A549 (cell line): Measurements from ENCODE around the gene RIMBP2. TPM values are rescaled to one million over a fixed set of nuclear protein-coding genes. Genes with fewer than 3 reads are reported as not detected.

Experiments
- ATAC-seq, 2 experiments: fragments of 200-7000 bp in 1 of 2; fragments of >200 bp in 1 of 2; cut with Nextera tagmentation in 1 of 2; cut with Tn5 transposase in 1 of 2; 3 replicates each; pipeline versions ENCODE4 v1.8.0 to v1.9.1; 2018 to 2020; ENCODE audit warnings: mild to moderate bottlenecking in 1 of 2, moderate library complexity in 1 of 2
- CTCF ChIA-PET: fragments of 300-600 bp; sonication (Branson Sonifier 250); formaldehyde crosslinking; extraction: SDS; loops from one replicate; lab custom pipeline; 2021; ENCODE audit warnings: antibody characterized with exemption, inconsistent platforms; lab: Yijun Ruan, JAX
- POLR2A ChIA-PET: fragments of 350-600 bp; formaldehyde crosslinking; extraction: SDS; loops from one replicate; lab custom pipeline; 2021; ENCODE audit warnings: antibody characterized with exemption, inconsistent platforms; lab: Yijun Ruan, JAX
- DNase-seq, 2 experiments: peaks; one replicate each; pipeline versions ENCODE4 v3.0.0 to v3.0.0-alpha.2; 2011 to 2016; ENCODE audit warnings: low read depth in 1 of 2, low spot score in 1 of 2
- FAIRE-seq: peaks from 2 replicates; lab custom pipeline; 2011; peaks lifted over from hg19 to GRCh38; lab: Jason Lieb, UNC
- H3K27ac ChIP-seq, 2 experiments: fragments of >200 bp; sonication (Bioruptor Twin); formaldehyde crosslinking; 3 replicates each; pipeline ENCODE4 v1.5.1; 2016 to 2017
- H3K4me1 ChIP-seq: fragments of >200 bp; sonication (Bioruptor Twin); formaldehyde crosslinking; 3 replicates; pipeline ENCODE4 v1.6.1; 2016
- H3K4me2 ChIP-seq: fragments of >200 bp; sonication (Bioruptor Twin); formaldehyde crosslinking; 3 replicates; pipeline ENCODE4 v1.6.1; 2016
- H3K4me3 ChIP-seq: fragments of >200 bp; sonication (Bioruptor Twin); formaldehyde crosslinking; 3 replicates; pipeline ENCODE4 v1.5.1; 2016
- H3K9me3 ChIP-seq: fragments of >200 bp; sonication (Bioruptor Twin); formaldehyde crosslinking; 3 replicates; pipeline ENCODE4 v1.6.1; 2016
- HDAC2 ChIP-seq: fragments of 200-600 bp; sonication (generic); IDR thresholded peaks from 2 replicates; pipeline ENCODE4 v1.6.1; 2016
- HOXA7 ChIP-seq: fragments of 250-450 bp; sonication (Bioruptor Pico); IDR thresholded peaks from 2 replicates; pipeline ENCODE4 v1.5.0; 2020; ENCODE audit warnings: mild to moderate bottlenecking, moderate library complexity
- HOXB13 ChIP-seq: fragments of 250-450 bp; sonication (Bioruptor Pico); IDR thresholded peaks from 2 replicates; pipeline ENCODE4 v1.5.0; 2020; ENCODE audit warnings: low read depth, mild to moderate bottlenecking, moderate library complexity
- JUN ChIP-seq, 2 experiments: fragments of >200 bp; sonication (Bioruptor Twin); formaldehyde crosslinking; IDR thresholded peaks; 2 replicates in 1 of 2; 3 replicates in 1 of 2; pipeline ENCODE4 v1.6.1; 2016 to 2017
- MAZ ChIP-seq: fragments of 150-350 bp; IDR thresholded peaks from 2 replicates; pipeline ENCODE4 v1.6.1; 2014; ENCODE audit warnings: antibody characterized with exemption, low read depth, low read length, borderline replicate concordance
- NFE2L2 ChIP-seq: fragments of 150-350 bp; conservative IDR thresholded peaks from 2 replicates; pipeline ENCODE4 v1.6.1; 2014; ENCODE audit warnings: low read length
- NPAS2 ChIP-seq: fragments of 250-450 bp; sonication (Bioruptor Pico); IDR thresholded peaks from 2 replicates; pipeline ENCODE4 v1.8.0; 2022; ENCODE audit warnings: mild to moderate bottlenecking, moderate library complexity, borderline replicate concordance
- POLR2A ChIP-seq: IDR thresholded peaks from 2 replicates; pipeline ENCODE4 v1.6.1; 2012; ENCODE audit warnings: mild to moderate bottlenecking, low read length
- RAD21 ChIP-seq, 2 experiments: fragments of >200 bp in 1 of 2; sonication (Bioruptor Twin) in 1 of 2; formaldehyde crosslinking in 1 of 2; IDR thresholded peaks in 1 of 2; conservative IDR thresholded peaks in 1 of 2; 2 replicates in 1 of 2; 3 replicates in 1 of 2; pipeline ENCODE4 v1.6.1; 2012 to 2018; ENCODE audit warnings: inconsistent platforms in 1 of 2
- RARB ChIP-seq: fragments of 250-450 bp; sonication (Bioruptor Pico); IDR thresholded peaks from 2 replicates; pipeline ENCODE4 v1.8.0; 2021; ENCODE audit warnings: mild to moderate bottlenecking, moderate library complexity
- RFX5 ChIP-seq: fragments of 450-650 bp; IDR thresholded peaks from 2 replicates; pipeline ENCODE4 v1.7.1; 2014; ENCODE audit warnings: antibody characterized with exemption, mild to moderate bottlenecking, moderate library complexity
- RNF2 ChIP-seq: fragments of 200-600 bp; sonication (generic); IDR thresholded peaks from 2 replicates; pipeline ENCODE4 v1.6.1; 2016; ENCODE audit warnings: low read depth, mild to moderate bottlenecking, antibody characterized with exemption, moderate library complexity, borderline replicate concordance
- SMC3 ChIP-seq: fragments of >200 bp; sonication (Bioruptor Twin); formaldehyde crosslinking; IDR thresholded peaks from 3 replicates; pipeline ENCODE4 v1.6.1; 2018; ENCODE audit warnings: inconsistent platforms
- TFCP2L1 ChIP-seq: fragments of 250-450 bp; sonication (Bioruptor Pico); IDR thresholded peaks from 2 replicates; pipeline ENCODE4 v1.5.0; 2021; ENCODE audit warnings: mild to moderate bottlenecking
- ZNF302 ChIP-seq: fragments of 250-450 bp; sonication (Bioruptor Pico); IDR thresholded peaks from 2 replicates; pipeline ENCODE4 v1.9.0; 2021; ENCODE audit warnings: inconsistent platforms, mild to moderate bottlenecking, moderate library complexity
- WGBS: methylation state at CpG from one replicate; pipeline ENCODE4 v1.1.6; 2017; ENCODE audit errors: missing lambda C conversion rate; 5-methylcytosine and 5-hydroxymethylcytosine counted together
- polyA plus RNA-seq, 4 experiments: library from polyadenylated mRNA; depleted of rRNA in 3 of 4; stranded (reverse); fragments of >200 nt; fragmentation: RNase III in 1 of 4; extraction: RNeasy Plus Mini Kit Qiagen cat#74134 plus additional on column Dnase treatment in 1 of 4; gene quantifications; 2 replicates in 3 of 4; 3 replicates in 1 of 4; pipeline ENCODE4 v1.2.3, GENCODE V29; 2011 to 2017
- TF ChIP-seq, protein P1 (sequence below): fragments of >200 bp; sonication (Bioruptor Twin); formaldehyde crosslinking; IDR thresholded peaks from 3 replicates; pipeline ENCODE4 v1.6.1; 2016
- TF ChIP-seq, protein P2 (sequence below): fragments of 450-650 bp; IDR thresholded peaks from 2 replicates; pipeline ENCODE4 v1.6.1; 2014; ENCODE audit warnings: antibody characterized with exemption
- TF ChIP-seq, protein P3 (sequence below): fragments of 250-450 bp; sonication (Bioruptor Pico); IDR thresholded peaks from 2 replicates; pipeline ENCODE4 v1.5.0; 2020; ENCODE audit warnings: low read depth, mild to moderate bottlenecking, moderate library complexity
- TF ChIP-seq, protein P4 (sequence below): fragments of >200 bp; sonication (Bioruptor Twin); formaldehyde crosslinking; IDR thresholded peaks from 3 replicates; pipeline ENCODE4 v1.5.1; 2016
- TF ChIP-seq, protein P5 (sequence below): fragments of 150-350 bp; IDR thresholded peaks from 2 replicates; pipeline ENCODE4 v1.6.1; 2014; ENCODE audit warnings: low read depth, mild to moderate bottlenecking, low read length

Gene RIMBP2
- polyA plus RNA-seq, 2 of the 4 experiments (the other 2 are of a cell fraction), result not detected

DNA sequence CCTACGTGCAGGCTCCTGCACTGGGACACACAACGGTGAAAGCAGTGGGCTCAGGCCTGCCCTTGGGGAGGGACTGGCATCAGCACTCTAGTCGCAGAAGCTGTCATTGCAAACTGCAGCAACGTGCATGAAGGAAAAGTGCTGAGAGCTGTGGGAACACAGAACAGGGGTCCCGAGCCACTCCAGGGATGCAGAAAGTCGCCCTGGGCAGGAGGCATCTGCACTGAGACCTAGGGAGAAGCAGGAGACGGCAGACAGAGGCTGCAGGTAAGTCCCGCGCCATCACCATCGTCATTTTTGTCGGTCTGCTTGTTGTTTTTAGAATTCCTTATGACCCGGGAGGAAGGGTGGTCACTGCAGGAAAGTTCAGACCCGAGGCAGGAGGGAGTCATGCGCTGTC is 21.6 kb upstream of the RIMBP2 start:
- no peak overlapping the region for H3K4me2 ChIP-seq
- no peaks in the 10 kb centered on the region for H3K4me1 ChIP-seq
- TF ChIP-seq, protein P1, sequence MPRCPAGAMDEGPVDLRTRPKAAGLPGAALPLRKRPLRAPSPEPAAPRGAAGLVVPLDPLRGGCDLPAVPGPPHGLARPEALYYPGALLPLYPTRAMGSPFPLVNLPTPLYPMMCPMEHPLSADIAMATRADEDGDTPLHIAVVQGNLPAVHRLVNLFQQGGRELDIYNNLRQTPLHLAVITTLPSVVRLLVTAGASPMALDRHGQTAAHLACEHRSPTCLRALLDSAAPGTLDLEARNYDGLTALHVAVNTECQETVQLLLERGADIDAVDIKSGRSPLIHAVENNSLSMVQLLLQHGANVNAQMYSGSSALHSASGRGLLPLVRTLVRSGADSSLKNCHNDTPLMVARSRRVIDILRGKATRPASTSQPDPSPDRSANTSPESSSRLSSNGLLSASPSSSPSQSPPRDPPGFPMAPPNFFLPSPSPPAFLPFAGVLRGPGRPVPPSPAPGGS, result no peak
- POLR2A ChIA-PET, result no interaction called here
- CTCF ChIA-PET, result interaction anchor here (1.3 to 2.0 kb wide), 2 partner anchors 10 to 12 kb away, joined by 5 to 9 read pairs; no protein-coding TSS in a partner anchor
- H3K27ac ChIP-seq, result no peak overlapping the region
- H3K9me3 ChIP-seq, result 0 out of 3 replicates have a peak, but pooled peaks cover 2% of the 10 kb centered on the region
- WGBS, result 31% methylated on average over 14 of the region's 14 CpGs
- DNase-seq (no peak), ATAC-seq (no peak), FAIRE-seq (no peak)
- no peak overlapping the region for H3K4me3 ChIP-seq

DNA sequence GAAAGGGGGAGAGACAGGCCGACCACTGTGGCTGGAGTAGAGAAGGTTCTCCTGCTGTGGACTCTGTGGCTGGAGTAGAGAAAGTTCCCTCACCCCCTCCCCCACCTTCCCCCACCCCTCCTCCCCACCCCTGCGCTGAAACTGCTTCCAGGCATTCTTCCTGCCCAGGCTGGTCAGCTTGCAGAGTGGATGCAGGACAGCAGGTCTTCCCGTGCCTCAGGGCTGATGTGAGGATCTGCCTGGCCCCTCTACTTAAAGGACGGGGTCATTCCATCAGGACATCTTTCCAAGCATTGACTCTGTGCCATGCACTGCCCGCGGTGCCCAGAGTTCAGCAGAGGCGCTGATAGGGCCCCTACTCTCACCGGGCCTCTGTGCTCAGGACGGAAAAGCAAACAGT is 13.2 kb upstream of the RIMBP2 start:
- WGBS, result 2% methylated on average over 9 of the region's 9 CpGs
- H3K27ac ChIP-seq, result no peak overlapping the region
- ChIA-PET CTCF (no interaction called here), POLR2A (no interaction called here)
- FAIRE-seq (no peak), DNase-seq (no peak)
- no peak overlapping the region for H3K4me2 ChIP-seq
- TF ChIP-seq JUN (IDR thresholded peaks at IDR 0.05) (no peak), NFE2L2 (no peak), RAD21 (conservative IDR thresholded peaks at IDR 0.05 in 1 of 2, IDR thresholded peaks at IDR 0.05 in 1 of 2) (no peak), RFX5 (no peak), HOXB13 (CRISPR knock-in tag) (no peak), NPAS2 (CRISPR knock-in tag) (no peak), MAZ (no peak), TFCP2L1 (CRISPR knock-in tag) (no peak), HDAC2 (no peak), POLR2A (no peak), HOXA7 (CRISPR knock-in tag) (no peak)
- TF ChIP-seq, protein P2, sequence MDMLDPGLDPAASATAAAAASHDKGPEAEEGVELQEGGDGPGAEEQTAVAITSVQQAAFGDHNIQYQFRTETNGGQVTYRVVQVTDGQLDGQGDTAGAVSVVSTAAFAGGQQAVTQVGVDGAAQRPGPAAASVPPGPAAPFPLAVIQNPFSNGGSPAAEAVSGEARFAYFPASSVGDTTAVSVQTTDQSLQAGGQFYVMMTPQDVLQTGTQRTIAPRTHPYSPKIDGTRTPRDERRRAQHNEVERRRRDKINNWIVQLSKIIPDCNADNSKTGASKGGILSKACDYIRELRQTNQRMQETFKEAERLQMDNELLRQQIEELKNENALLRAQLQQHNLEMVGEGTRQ, result no peak
- TF ChIP-seq, protein P3, sequence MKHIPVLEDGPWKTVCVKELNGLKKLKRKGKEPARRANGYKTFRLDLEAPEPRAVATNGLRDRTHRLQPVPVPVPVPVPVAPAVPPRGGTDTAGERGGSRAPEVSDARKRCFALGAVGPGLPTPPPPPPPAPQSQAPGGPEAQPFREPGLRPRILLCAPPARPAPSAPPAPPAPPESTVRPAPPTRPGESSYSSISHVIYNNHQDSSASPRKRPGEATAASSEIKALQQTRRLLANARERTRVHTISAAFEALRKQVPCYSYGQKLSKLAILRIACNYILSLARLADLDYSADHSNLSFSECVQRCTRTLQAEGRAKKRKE (CRISPR knock-in tag), result no peak
- TF ChIP-seq, protein P4, sequence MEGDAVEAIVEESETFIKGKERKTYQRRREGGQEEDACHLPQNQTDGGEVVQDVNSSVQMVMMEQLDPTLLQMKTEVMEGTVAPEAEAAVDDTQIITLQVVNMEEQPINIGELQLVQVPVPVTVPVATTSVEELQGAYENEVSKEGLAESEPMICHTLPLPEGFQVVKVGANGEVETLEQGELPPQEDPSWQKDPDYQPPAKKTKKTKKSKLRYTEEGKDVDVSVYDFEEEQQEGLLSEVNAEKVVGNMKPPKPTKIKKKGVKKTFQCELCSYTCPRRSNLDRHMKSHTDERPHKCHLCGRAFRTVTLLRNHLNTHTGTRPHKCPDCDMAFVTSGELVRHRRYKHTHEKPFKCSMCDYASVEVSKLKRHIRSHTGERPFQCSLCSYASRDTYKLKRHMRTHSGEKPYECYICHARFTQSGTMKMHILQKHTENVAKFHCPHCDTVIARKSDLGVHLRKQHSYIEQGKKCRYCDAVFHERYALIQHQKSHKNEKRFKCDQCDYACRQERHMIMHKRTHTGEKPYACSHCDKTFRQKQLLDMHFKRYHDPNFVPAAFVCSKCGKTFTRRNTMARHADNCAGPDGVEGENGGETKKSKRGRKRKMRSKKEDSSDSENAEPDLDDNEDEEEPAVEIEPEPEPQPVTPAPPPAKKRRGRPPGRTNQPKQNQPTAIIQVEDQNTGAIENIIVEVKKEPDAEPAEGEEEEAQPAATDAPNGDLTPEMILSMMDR, result no peak
- TF ChIP-seq, all 56 proteins: peak for 0
- no peak for ATAC-seq
- H3K4me1 ChIP-seq, result no peaks in the 10 kb centered on the region
- H3K9me3 ChIP-seq, result 0 out of 3 replicates have a peak, but pooled peaks cover 2% of the 10 kb centered on the region
- H3K4me3 ChIP-seq, result no peak overlapping the region

DNA sequence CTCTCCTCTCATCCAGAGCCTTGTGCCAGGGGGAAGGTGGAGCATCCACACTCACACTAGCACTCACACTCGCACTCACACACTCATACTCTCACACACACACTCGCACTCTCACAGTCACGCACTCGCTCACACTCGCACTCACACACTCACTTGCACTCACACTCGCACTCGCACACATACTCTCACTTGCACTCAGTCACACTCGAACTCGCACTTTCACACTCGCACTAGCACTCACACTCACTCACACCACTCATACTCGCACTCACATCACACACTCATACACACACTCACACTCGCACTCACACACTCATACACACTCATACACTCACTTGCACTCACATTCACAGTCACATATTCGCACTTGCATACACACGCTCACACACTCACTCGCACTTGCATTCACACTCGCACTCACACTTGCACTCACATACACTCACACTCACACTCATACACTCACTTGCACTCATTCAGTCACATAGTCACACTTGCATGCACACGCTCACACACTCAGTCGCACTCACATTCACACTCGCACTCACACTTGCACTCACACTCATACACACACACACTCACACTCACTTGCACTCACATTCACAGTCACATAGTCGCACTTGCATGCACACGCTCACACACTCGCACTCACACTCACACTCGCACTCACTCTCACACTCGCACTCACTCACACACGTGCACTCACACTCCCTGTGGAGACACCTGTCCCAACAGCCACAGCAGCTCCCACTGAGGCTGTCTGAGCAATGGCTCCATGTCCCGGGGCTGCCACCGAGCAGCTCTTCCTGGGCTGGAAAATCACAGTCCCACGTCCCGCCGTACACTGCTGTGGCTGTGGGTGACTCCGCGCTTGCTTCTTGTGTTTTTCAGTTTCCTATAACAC is 12.3 kb upstream of the RIMBP2 start:
- ChIA-PET POLR2A (no interaction called here), CTCF (interaction anchor here (0.6 to 1.3 kb wide), 2 partner anchors 19 to 695 kb away, joined by 3 to 7 read pairs; no protein-coding TSS in a partner anchor)
- no peak overlapping the region for H3K4me2 ChIP-seq
- H3K4me1 ChIP-seq, result no peaks in the 10 kb centered on the region
- DNase-seq (no peak), FAIRE-seq (no peak), ATAC-seq (no peak)
- no peak overlapping the region for H3K4me3 ChIP-seq
- 74% methylated on average over 32 of the region's 32 CpGs for WGBS
- no peak overlapping the region for H3K27ac ChIP-seq
- H3K9me3 ChIP-seq, result 0 out of 3 replicates have a peak, but pooled peaks cover 2% of the 10 kb centered on the region
- TF ChIP-seq, protein P4, result no peak
- TF ChIP-seq RARB (CRISPR knock-in tag), result no peak
- TF ChIP-seq ZNF302 (CRISPR knock-in tag), result no peak
- TF ChIP-seq RNF2, result no peak
- TF ChIP-seq SMC3, result no peak
- TF ChIP-seq, protein P5, sequence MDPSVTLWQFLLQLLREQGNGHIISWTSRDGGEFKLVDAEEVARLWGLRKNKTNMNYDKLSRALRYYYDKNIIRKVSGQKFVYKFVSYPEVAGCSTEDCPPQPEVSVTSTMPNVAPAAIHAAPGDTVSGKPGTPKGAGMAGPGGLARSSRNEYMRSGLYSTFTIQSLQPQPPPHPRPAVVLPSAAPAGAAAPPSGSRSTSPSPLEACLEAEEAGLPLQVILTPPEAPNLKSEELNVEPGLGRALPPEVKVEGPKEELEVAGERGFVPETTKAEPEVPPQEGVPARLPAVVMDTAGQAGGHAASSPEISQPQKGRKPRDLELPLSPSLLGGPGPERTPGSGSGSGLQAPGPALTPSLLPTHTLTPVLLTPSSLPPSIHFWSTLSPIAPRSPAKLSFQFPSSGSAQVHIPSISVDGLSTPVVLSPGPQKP, result no peak
- TF ChIP-seq, protein P3 (CRISPR knock-in tag), result no peak
